IMR-90 (cell line): ENCODE measurements around the gene ERGIC1. TPM values are rescaled to one million over a fixed set of nuclear protein-coding genes. Genes with fewer than 3 reads are reported as not detected.

Source experiments
- ATAC-seq: fragments of 200-7000 bp; cut with Tn5 transposase; 2 replicates; pipeline ENCODE4 v1.9.1; 2020; ENCODE audit warnings: low read depth, mild to moderate bottlenecking, moderate library complexity
- BruUV-seq: library from RNA; stranded (reverse); fragments of 400-500 nt; replicated peaks from 2 replicates; lab custom pipeline; 2021; lab: Mats Ljungman, UMichigan
- CTCF ChIA-PET: fragments of 300-600 bp; formaldehyde crosslinking; extraction: SDS; loops from one replicate; lab custom pipeline; 2021; ENCODE audit warnings: antibody characterized with exemption; lab: Yijun Ruan, JAX
- POLR2A ChIA-PET: fragments of 300-600 bp; sonication (Branson Sonifier 250); formaldehyde crosslinking; loops from one replicate; lab custom pipeline; 2022; ENCODE audit warnings: antibody characterized with exemption; ENCODE audit not compliant: unreplicated experiment; lab: Charles Lee
- DNase-seq: peaks from one replicate; pipeline ENCODE4 v3.0.0; 2013
- H2AFZ ChIP-seq: replicated peaks from 2 replicates; pipeline ENCODE3; 2013; ENCODE audit warnings: low read length, mild to moderate bottlenecking; ENCODE audit not compliant: poor library complexity
- H2AK5ac ChIP-seq: 2 replicates; pipeline ENCODE4 v1.6.1; 2013; ENCODE audit warnings: low read depth, low read length, inconsistent platforms
- H2AK9ac ChIP-seq: replicated peaks from 2 replicates; pipeline ENCODE3; 2013; ENCODE audit warnings: mild to moderate bottlenecking, low read depth, low read length, moderate library complexity; ENCODE audit not compliant: poor library complexity
- H2BK120ac ChIP-seq: 2 replicates; pipeline ENCODE4 v1.6.1; 2013; ENCODE audit warnings: low read depth, low read length, inconsistent platforms
- H2BK15ac ChIP-seq: 3 replicates; pipeline ENCODE4 v1.6.1; 2013; ENCODE audit warnings: low read depth, low read length, inconsistent platforms
- H2BK20ac ChIP-seq: 2 replicates; pipeline ENCODE4 v1.6.1; 2013; ENCODE audit warnings: low read depth, mild to moderate bottlenecking, inconsistent platforms, low read length, moderate library complexity
- H2BK5ac ChIP-seq: 2 replicates; pipeline ENCODE4 v1.6.1; 2013; ENCODE audit warnings: mild to moderate bottlenecking, low read depth, low read length, inconsistent platforms; ENCODE audit not compliant: poor library complexity, severe bottlenecking
- H3K14ac ChIP-seq: replicated peaks from 2 replicates; pipeline ENCODE4 v1.6.1; 2013; ENCODE audit warnings: low read depth, low read length, inconsistent platforms
- H3K18ac ChIP-seq: 2 replicates; pipeline ENCODE4 v1.6.1; 2013; ENCODE audit warnings: low read depth, low read length, control low read depth
- H3K23ac ChIP-seq: 2 replicates; pipeline ENCODE4 v1.6.1; 2013; ENCODE audit warnings: low read depth, low read length, inconsistent platforms
- H3K27ac ChIP-seq: 2 replicates; pipeline ENCODE4 v1.5.1; 2013; ENCODE audit warnings: mild to moderate bottlenecking, control low read depth, low read length; ENCODE audit not compliant: insufficient read depth
- H3K27me3 ChIP-seq: 2 replicates; pipeline ENCODE4 v1.6.1; 2013; ENCODE audit warnings: low read length; ENCODE audit not compliant: control insufficient read depth, insufficient read depth
- H3K36me3 ChIP-seq: 2 replicates; pipeline ENCODE4 v1.6.1; 2013; ENCODE audit warnings: low read length, mixed read lengths; ENCODE audit not compliant: control insufficient read depth, insufficient read depth
- H3K4ac ChIP-seq: 2 replicates; pipeline ENCODE4 v1.6.1; 2013; ENCODE audit warnings: low read depth, low read length, inconsistent platforms
- H3K4me1 ChIP-seq: 2 replicates; pipeline ENCODE4 v1.6.1; 2013; ENCODE audit warnings: low read length, mixed read lengths; ENCODE audit not compliant: control insufficient read depth, insufficient read depth
- H3K4me2 ChIP-seq: 2 replicates; pipeline ENCODE4 v1.6.1; 2013; ENCODE audit warnings: low read depth, mild to moderate bottlenecking, control low read depth, low read length, moderate library complexity
- H3K4me3 ChIP-seq: 2 replicates; pipeline ENCODE4 v1.5.1; 2013; ENCODE audit warnings: low read depth, mild to moderate bottlenecking, control low read depth, low read length, moderate library complexity; ENCODE audit not compliant: insufficient read depth
- H3K56ac ChIP-seq: 2 replicates; pipeline ENCODE4 v1.6.1; 2013; ENCODE audit warnings: low read length, inconsistent platforms; ENCODE audit not compliant: insufficient read depth; ENCODE audit errors: extremely low read depth
- H3K79me1 ChIP-seq, 2 experiments: 2 replicates each; pipeline ENCODE4 v1.6.1; 2013; ENCODE audit warnings: low read length in 2 of 2, inconsistent platforms in 1 of 2, low read depth in 1 of 2
- H3K9ac ChIP-seq: 2 replicates; pipeline ENCODE4 v1.6.1; 2013; ENCODE audit warnings: low read depth, low read length, control low read depth
- H3K9me1 ChIP-seq: 2 replicates; pipeline ENCODE4 v1.6.1; 2013; ENCODE audit warnings: low read length, inconsistent platforms; ENCODE audit not compliant: insufficient read depth
- H3K9me3 ChIP-seq: 2 replicates; pipeline ENCODE4 v1.6.1; 2013; ENCODE audit warnings: low read length; ENCODE audit not compliant: control insufficient read depth, insufficient read depth
- H4K20me1 ChIP-seq: 2 replicates; pipeline ENCODE4 v1.6.1; 2013; ENCODE audit warnings: low read length, inconsistent platforms; ENCODE audit not compliant: insufficient read depth
- H4K5ac ChIP-seq: 2 replicates; pipeline ENCODE4 v1.6.1; 2013; ENCODE audit warnings: mild to moderate bottlenecking, low read depth, low read length, control low read depth
- H4K8ac ChIP-seq, 2 experiments: 2 replicates each; pipeline ENCODE4 v1.6.1; 2013; ENCODE audit warnings: low read depth in 2 of 2, low read length in 2 of 2, control low read depth in 1 of 2, inconsistent platforms in 1 of 2
- H4K91ac ChIP-seq: 2 replicates; pipeline ENCODE4 v1.6.1; 2013; ENCODE audit warnings: low read depth, low read length, inconsistent platforms; ENCODE audit not compliant: insufficient read depth
- BHLHE40 ChIP-seq: fragments of 150-350 bp; IDR thresholded peaks from 2 replicates; pipeline ENCODE4 v1.6.1; 2016; ENCODE audit warnings: mild to moderate bottlenecking, low read depth, low read length
- CHD1 ChIP-seq: IDR thresholded peaks from 2 replicates; pipeline ENCODE4 v1.6.1; 2012; ENCODE audit warnings: low read depth, low read length, improper control_type of control experiment
- FOS ChIP-seq: fragments of 150-350 bp; IDR thresholded peaks from 2 replicates; pipeline ENCODE4 v1.6.1; 2016; ENCODE audit warnings: low read depth, low read length
- MAFK ChIP-seq: IDR thresholded peaks from 2 replicates; pipeline ENCODE4 v1.6.1; 2012; ENCODE audit warnings: low read depth, low read length, improper control_type of control experiment
- MAZ ChIP-seq: IDR thresholded peaks from 2 replicates; pipeline ENCODE4 v1.6.1; 2012; ENCODE audit warnings: low read depth, mild to moderate bottlenecking, low read length, improper control_type of control experiment, moderate library complexity, borderline replicate concordance
- NFE2L2 ChIP-seq: fragments of 150-350 bp; IDR thresholded peaks from 2 replicates; pipeline ENCODE4 v1.6.1; 2016; ENCODE audit warnings: low read depth, mild to moderate bottlenecking, low read length
- POLR2A ChIP-seq: IDR thresholded peaks from 2 replicates; pipeline ENCODE4 v1.6.1; 2012; ENCODE audit warnings: mild to moderate bottlenecking, low read depth, low read length
- RAD21 ChIP-seq: IDR thresholded peaks from 2 replicates; pipeline ENCODE4 v1.6.1; 2012; ENCODE audit warnings: low read length, improper control_type of control experiment
- RCOR1 ChIP-seq: IDR thresholded peaks from 2 replicates; pipeline ENCODE4 v1.6.1; 2012; ENCODE audit warnings: mild to moderate bottlenecking, low read length, improper control_type of control experiment; ENCODE audit not compliant: insufficient replicate concordance
- RFX5 ChIP-seq: IDR thresholded peaks from 2 replicates; pipeline ENCODE4 v1.8.0; 2012; ENCODE audit warnings: low read depth, mild to moderate bottlenecking, low read length, moderate library complexity
- SMC3 ChIP-seq: fragments of 150-350 bp; IDR thresholded peaks from 2 replicates; pipeline ENCODE4 v1.6.1; 2016; ENCODE audit warnings: low read depth, mild to moderate bottlenecking, antibody characterized with exemption, low read length, moderate library complexity
- dilution Hi-C: fragments of 300-500 bp; cut with HindIII; formaldehyde crosslinking; loops from one replicate; pipeline ENCODE4 v1.14.3; 2018; ENCODE audit warnings: low sequenced_read_pairs; ENCODE audit not compliant: unreplicated experiment
- in situ Hi-C: fragments of 300-500 bp; cut with MboI; formaldehyde crosslinking; loops from 3 replicates; pipeline ENCODE4 v1.14.3; 2019; ENCODE audit warnings: low sequenced_read_pairs, inconsistent platforms, mixed read lengths
- intact Hi-C: fragments of 100-400 bp; cut with micrococcal nuclease; formaldehyde crosslinking; loops from 2 replicates; pipeline ENCODE4 v1.10.0; 2022
- polyA plus RNA-seq, 3 experiments: library from polyadenylated mRNA; depleted of rRNA; stranded (reverse); fragments of >200 nt; gene quantifications; 2 replicates each; pipeline ENCODE4 v1.2.3, GENCODE V29; 2012; ENCODE audit warnings: low replicate concordance in 1 of 3
- total RNA-seq: library from RNA; depleted of rRNA; stranded (reverse); fragments of >200 nt; gene quantifications from 2 replicates; pipeline ENCODE4 v1.2.3, GENCODE V29; 2012
- TF ChIP-seq, protein P1 (sequence below): conservative IDR thresholded peaks from 2 replicates; pipeline ENCODE4 v1.5.1; 2012; ENCODE audit warnings: mild to moderate bottlenecking, low read depth, low read length, improper control_type of control experiment

The ERGIC1 gene
- total and polyA plus RNA-seq, 2 of the 4 experiments (the other 2 are of a cell fraction) = 134 to 192 TPM

DNA sequence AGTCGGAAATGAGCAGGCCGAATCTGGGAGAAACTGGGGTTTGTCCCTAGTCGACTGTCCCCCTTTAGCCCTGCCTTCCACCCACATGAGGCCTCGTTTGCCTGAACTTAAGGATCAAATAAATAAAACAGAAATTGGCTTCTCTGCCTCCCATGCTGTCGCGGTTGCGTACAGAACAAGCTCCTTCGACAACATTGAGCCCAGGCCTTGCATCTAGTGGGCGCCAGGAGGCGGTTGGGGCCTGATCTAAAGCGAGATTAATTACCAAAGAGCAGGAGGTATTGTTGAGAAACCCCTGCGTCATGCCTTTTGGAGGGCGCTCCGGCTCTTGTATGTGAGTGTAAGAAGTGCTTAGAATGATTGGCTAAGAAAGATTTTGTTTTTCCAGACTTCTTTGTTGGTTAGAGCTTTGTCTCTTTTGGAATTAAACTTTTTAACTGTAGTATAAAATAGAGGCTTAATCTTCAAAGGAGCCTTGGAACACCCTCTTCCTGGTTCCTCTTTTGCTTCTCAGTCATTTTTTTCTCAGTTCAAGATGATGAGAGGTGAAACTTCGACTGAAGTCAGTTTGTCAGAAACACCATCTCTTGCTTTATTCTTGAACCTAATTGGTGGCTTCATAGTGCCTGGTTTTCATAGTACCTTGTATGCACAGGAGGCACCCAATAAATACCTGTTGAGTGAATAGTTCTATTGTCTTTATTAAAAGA, 150.3 kb downstream of the ERGIC1 start (continued):
- TF ChIP-seq, protein P1, sequence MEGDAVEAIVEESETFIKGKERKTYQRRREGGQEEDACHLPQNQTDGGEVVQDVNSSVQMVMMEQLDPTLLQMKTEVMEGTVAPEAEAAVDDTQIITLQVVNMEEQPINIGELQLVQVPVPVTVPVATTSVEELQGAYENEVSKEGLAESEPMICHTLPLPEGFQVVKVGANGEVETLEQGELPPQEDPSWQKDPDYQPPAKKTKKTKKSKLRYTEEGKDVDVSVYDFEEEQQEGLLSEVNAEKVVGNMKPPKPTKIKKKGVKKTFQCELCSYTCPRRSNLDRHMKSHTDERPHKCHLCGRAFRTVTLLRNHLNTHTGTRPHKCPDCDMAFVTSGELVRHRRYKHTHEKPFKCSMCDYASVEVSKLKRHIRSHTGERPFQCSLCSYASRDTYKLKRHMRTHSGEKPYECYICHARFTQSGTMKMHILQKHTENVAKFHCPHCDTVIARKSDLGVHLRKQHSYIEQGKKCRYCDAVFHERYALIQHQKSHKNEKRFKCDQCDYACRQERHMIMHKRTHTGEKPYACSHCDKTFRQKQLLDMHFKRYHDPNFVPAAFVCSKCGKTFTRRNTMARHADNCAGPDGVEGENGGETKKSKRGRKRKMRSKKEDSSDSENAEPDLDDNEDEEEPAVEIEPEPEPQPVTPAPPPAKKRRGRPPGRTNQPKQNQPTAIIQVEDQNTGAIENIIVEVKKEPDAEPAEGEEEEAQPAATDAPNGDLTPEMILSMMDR = peak; percentile 66

DNA sequence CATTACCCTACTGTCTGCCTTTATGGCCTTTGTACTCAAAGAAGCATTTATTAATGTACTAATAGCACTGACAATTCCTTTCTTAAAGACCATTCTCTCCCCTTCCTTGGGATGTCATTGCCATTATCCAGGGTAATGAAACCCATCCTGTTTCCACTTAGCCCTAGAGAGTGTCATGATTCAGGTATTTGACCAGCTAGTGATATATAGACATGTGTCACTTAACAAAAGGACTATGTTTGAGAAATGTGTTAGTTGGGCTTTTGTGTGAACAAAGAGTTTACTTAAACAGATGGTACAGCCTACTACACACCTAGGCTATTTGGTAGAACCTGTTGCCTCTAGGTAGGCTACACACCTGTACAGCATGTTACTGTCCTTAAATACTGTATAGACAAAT, 151.5 kb downstream of the ERGIC1 start:
- H4K8ac ChIP-seq = no peak overlapping the region
- dilution Hi-C loops = no loop called here
- TF ChIP-seq BHLHE40 = no peak
- no peak for TF ChIP-seq POLR2A
- TF ChIP-seq FOS = no peak
- TF ChIP-seq RFX5 = no peak
- TF ChIP-seq SMC3 = no peak
- no peak for TF ChIP-seq RAD21
- TF ChIP-seq, protein P1 = no peak
- no peak for TF ChIP-seq MAFK
- TF ChIP-seq RCOR1 = no peak
- no peak for TF ChIP-seq NFE2L2
- no peak for TF ChIP-seq MAZ
- TF ChIP-seq CHD1 = no peak

More for the DNA sequence above, 151.5 kb downstream of the ERGIC1 start:
- Histone ChIP-seq H2BK20ac (no peak overlapping the region), H3K4ac (no peak overlapping the region), H3K14ac (no peak overlapping the region), H2BK5ac (no peak overlapping the region), H3K27ac (no peak overlapping the region), H2AK5ac (no peak overlapping the region), H3K79me1 (peaks cover 14 to 29% of the 10 kb centered on the region in 2 experiments), H2AFZ (no peak overlapping the region), H3K4me2 (peak overlapping the region; percentile 64), H3K23ac (no peak overlapping the region), H3K56ac (no peak overlapping the region), H3K4me3 (0 out of 2 replicates have a peak overlapping the region, but pooled peaks have one; percentile 4), H3K9me3 (no peaks in the 10 kb centered on the region), H4K5ac (no peak overlapping the region), H3K9me1 (no peaks in the 10 kb centered on the region; the same call in 1 of the 2 replicates), H3K4me1 (peaks cover 2% of the 10 kb centered on the region; the same call in 1 of the 2 replicates), H3K36me3 (peaks cover 18% of the 10 kb centered on the region; the same call in 1 of the 2 replicates), H2AK9ac (no peak overlapping the region), H3K27me3 (no peaks in the 10 kb centered on the region), H4K20me1 (peaks cover 27% of the 10 kb centered on the region; the same call in 1 of the 2 replicates), H3K9ac (no peak overlapping the region; the same call in 1 of the 2 replicates), H2BK15ac (no peak overlapping the region), H3K18ac (no peak overlapping the region), H4K91ac (no peak overlapping the region), H2BK120ac (no peak overlapping the region)
- CTCF ChIA-PET = interaction anchor here (1.1 to 1.3 kb wide), 2 partner anchors 77 to 279 kb away, joined by 3 read pairs; no protein-coding TSS in a partner anchor
- no peak for DNase-seq
- no peak for ATAC-seq
- in situ Hi-C loops = no loop called here
- intact Hi-C loops = loop anchor here (2.0 kb wide), 2 partner anchors 159 to 297 kb away; partner anchors contain the start of gene BNIP1
- POLR2A ChIA-PET = no interaction called here
- no TSS peak for BruUV-seq
